Esophagus squamous epithelium (tissue), 5 donors: Measurements from ENCODE around the gene PLSCR1. TPM values are rescaled to one million over a fixed set of nuclear protein-coding genes. Genes with fewer than 3 reads are reported as not detected.

ENCODE experiments used
- DNase-seq: peaks from one replicate; lab custom pipeline; 2025; lab: John Stamatoyannopoulos, UW
- H3K27ac ChIP-seq, 4 donors: fragments of 200-600 bp; sonication (generic); one replicate each; pipeline ENCODE4 v1.5.1; 2016 to 2019; ENCODE audit warnings: mild to moderate bottlenecking in 1 of 4
- H3K27me3 ChIP-seq, 4 donors: fragments of 200-600 bp; sonication (generic); 1 replicate in 3 of 4; 2 replicates in 1 of 4; pipeline versions ENCODE4 v1.5.1 to v1.6.0; 2017 to 2021; ENCODE audit warnings: antibody characterized with exemption in 1 of 4
- H3K36me3 ChIP-seq, 3 donors: fragments of 200-600 bp; sonication (generic); one replicate each; pipeline ENCODE4 v1.5.1; 2016 to 2019
- H3K4me1 ChIP-seq, 3 donors: fragments of 200-600 bp; sonication (generic); one replicate each; pipeline ENCODE4 v1.5.1; 2017 to 2019
- H3K4me3 ChIP-seq, 4 donors: fragments of 200-600 bp; sonication (generic); 1 replicate in 3 of 4; 2 replicates in 1 of 4; pipeline ENCODE4 v1.5.1; 2016 to 2019; ENCODE audit warnings: mild to moderate bottlenecking in 2 of 4, moderate library complexity in 1 of 4
- H3K9me3 ChIP-seq, 3 donors: fragments of 200-600 bp; sonication (generic); one replicate each; pipeline ENCODE4 v1.5.1; 2016 to 2019
- POLR2A ChIP-seq, 4 donors: fragments of 450-650 bp; IDR thresholded peaks; one replicate each; pipeline ENCODE4 v1.6.1; 2017; ENCODE audit warnings: antibody characterized with exemption in 4 of 4, mild to moderate bottlenecking in 4 of 4, moderate library complexity in 3 of 4
- WGBS, 2 donors: methylation state at CpG; one replicate each; pipeline ENCODE4 v1.1.5; 2018; 5-methylcytosine and 5-hydroxymethylcytosine counted together
- intact Hi-C: fragments of 100-400 bp; cut with DNase I; formaldehyde crosslinking; loops from one replicate; pipeline ENCODE4 v1.15.0; 2022
- total RNA-seq, 4 donors: library from RNA; depleted of rRNA; stranded (reverse); fragments of >200 nt; gene quantifications; one replicate each; pipeline ENCODE4 v1.1.0, GENCODE V29; 2016
- TF ChIP-seq, protein P1 (sequence below), 6 experiments: fragments of 450-650 bp in 4 of 6; fragments of 200-600 bp in 2 of 6; sonication (generic) in 2 of 6; IDR thresholded peaks; one replicate each; pipeline ENCODE4 v1.5.1; 2016 to 2019; ENCODE audit warnings: antibody characterized with exemption in 6 of 6, mild to moderate bottlenecking in 4 of 6, moderate library complexity in 4 of 6
- donor health status: DM: yes; HTN: yes; CAD: no.

PLSCR1 gene
- total RNA-seq, 4 donors from 2014 or later = 51.1 to 138 (median 63.3) TPM

DNA sequence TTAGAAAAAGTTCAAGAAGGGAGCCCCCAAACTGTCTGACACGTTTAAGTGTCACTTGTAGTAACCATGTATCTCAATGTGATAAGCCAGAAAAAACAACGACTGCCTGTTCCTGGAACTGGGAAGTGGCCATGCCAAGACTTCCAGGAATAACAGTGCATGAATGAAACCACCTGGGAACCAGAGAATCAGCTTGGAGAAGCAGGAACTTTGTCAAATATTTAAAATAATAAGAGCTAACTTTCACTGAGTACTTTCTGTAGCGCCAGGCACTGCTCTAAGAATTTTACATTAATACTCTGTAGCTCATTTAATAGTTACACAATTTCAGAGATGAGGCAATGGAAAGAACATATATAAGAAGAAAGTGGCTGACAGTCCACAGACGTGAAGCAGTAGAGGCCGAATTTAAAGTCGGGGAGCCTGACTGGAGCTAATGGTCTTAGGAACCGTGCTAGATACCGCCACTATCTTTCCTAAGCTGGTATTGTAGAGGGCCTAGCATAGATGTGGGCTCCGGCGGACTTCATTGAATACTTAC lies 876 bp downstream of the PLSCR1 start:
- Histone ChIP-seq H3K4me1 (peaks cover 0 to 60% (median 25%) of the 10 kb centered on the region in 3 donors), H3K27ac (peak overlapping the region; percentile 92 to 99 (median 97)), H3K4me3 (peak overlapping the region; percentile 62 to 86 (median 80)), H3K27me3 (no peaks in the 10 kb centered on the region), H3K36me3 (no peaks in the 10 kb centered on the region), H3K9me3 (no peaks in the 10 kb centered on the region)
- intact Hi-C loops = no loop called here
- 3% methylated on average over 10 of the region's 10 CpGs for WGBS, 2 donors
- TF ChIP-seq, protein P1, sequence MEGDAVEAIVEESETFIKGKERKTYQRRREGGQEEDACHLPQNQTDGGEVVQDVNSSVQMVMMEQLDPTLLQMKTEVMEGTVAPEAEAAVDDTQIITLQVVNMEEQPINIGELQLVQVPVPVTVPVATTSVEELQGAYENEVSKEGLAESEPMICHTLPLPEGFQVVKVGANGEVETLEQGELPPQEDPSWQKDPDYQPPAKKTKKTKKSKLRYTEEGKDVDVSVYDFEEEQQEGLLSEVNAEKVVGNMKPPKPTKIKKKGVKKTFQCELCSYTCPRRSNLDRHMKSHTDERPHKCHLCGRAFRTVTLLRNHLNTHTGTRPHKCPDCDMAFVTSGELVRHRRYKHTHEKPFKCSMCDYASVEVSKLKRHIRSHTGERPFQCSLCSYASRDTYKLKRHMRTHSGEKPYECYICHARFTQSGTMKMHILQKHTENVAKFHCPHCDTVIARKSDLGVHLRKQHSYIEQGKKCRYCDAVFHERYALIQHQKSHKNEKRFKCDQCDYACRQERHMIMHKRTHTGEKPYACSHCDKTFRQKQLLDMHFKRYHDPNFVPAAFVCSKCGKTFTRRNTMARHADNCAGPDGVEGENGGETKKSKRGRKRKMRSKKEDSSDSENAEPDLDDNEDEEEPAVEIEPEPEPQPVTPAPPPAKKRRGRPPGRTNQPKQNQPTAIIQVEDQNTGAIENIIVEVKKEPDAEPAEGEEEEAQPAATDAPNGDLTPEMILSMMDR (IDR thresholded peaks at IDR 0.05) = no peak
- no peak for TF ChIP-seq POLR2A (IDR thresholded peaks at IDR 0.05)
- no peak for DNase-seq

- Histone ChIP-seq H3K36me3 (no peaks in the 10 kb centered on the region), H3K4me3 (peak overlapping the region; percentile 62 to 86 (median 80)), H3K27me3 (no peaks in the 10 kb centered on the region), H3K9me3 (no peaks in the 10 kb centered on the region), H3K27ac (peak overlapping the region; percentile 92 to 99 (median 97)), H3K4me1 (peaks cover 0 to 62% (median 25%) of the 10 kb centered on the region in 3 donors)
- 19 to 21% methylated on average over 2 of the region's 2 CpGs for WGBS, 2 donors
- TF ChIP-seq POLR2A (IDR thresholded peaks at IDR 0.05) = no peak
- TF ChIP-seq, protein P1 (IDR thresholded peaks at IDR 0.05) = no peak
- DNase-seq = no peak
- intact Hi-C loops = no loop called here
Observed at GRCh38 chr3:146542978-146543377, 1.4 kb downstream of the PLSCR1 start.

GRCh38 chr3:146542179-146542578 lies 2.2 kb downstream of the PLSCR1 start:
- intact Hi-C loops = no loop called here
- peak in 1 of 4 donors; percentile 37 for TF ChIP-seq POLR2A (IDR thresholded peaks at IDR 0.05)
- TF ChIP-seq, protein P1 (IDR thresholded peaks at IDR 0.05) = no peak
- Histone ChIP-seq H3K4me1 (peaks cover 0 to 68% (median 25%) of the 10 kb centered on the region in 3 donors), H3K27me3 (no peaks in the 10 kb centered on the region), H3K4me3 (peak overlapping the region in 3 of 4 donors; percentile 74 to 86 (median 85)), H3K36me3 (no peaks in the 10 kb centered on the region), H3K9me3 (no peaks in the 10 kb centered on the region), H3K27ac (peak overlapping the region in 3 of 4 donors; percentile 76 to 97 (median 97))
- DNase-seq = no peak
- 29 to 57% methylated on average over 2 of the region's 2 CpGs for WGBS, 2 donors

DNA sequence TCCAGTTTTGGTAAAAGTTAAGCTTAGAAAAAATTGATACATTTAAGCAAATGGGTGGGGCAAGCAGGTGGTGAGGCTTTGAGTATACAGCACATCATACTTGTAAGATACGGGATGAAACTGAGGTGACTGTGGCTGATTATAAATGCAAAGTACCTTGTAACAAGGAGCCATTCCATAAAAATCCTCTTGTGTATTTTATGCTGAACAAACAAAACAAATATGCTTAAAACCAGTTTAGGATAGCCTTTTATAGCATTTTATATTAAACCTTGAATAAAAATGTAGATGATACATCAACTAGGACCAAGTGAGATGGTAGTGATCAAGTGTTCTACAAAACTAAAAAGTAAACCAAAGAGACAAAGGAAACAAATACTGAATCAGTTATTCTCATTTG lies 3.4 kb downstream of the PLSCR1 start:
- H3K4me3 ChIP-seq = peak overlapping the region in 2 of 4 donors; percentile 74 to 86
- intact Hi-C loops = no loop called here
- peaks cover 0 to 78% (median 30%) of the 10 kb centered on the region in 3 donors for H3K4me1 ChIP-seq
- 57 to 76% methylated on average over 1 of the region's 1 CpG for WGBS, 2 donors
- no peaks in the 10 kb centered on the region for H3K27me3 ChIP-seq
- H3K9me3 ChIP-seq = no peaks in the 10 kb centered on the region
- no peaks in the 10 kb centered on the region for H3K36me3 ChIP-seq
- no peak for DNase-seq
- H3K27ac ChIP-seq = peak overlapping the region in 3 of 4 donors; percentile 76 to 97 (median 97)
- TF ChIP-seq POLR2A (IDR thresholded peaks at IDR 0.05) = no peak
- TF ChIP-seq, protein P1 (IDR thresholded peaks at IDR 0.05) = no peak

DNA sequence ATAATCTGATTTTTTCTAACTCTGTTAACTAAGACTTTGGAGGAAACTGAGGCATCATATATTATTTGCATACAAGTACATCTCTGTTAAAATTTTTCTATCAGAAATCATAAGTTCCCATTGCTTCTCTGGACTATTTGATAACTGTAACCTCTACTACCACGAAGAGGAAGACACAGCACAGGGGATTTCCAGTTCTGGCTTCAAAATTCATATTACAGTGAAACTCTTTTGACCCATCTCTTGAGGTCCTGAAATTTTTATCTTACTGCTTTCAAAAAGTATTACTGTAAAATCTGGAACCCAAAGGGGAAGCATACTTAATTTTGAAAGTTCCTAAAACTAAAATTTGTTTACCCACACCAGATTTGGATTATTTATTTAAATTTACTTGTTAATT lies 4.2 kb downstream of the PLSCR1 start:
- H3K4me3 ChIP-seq = peak overlapping the region in 1 of 4 donors; percentile 86
- no peak for DNase-seq
- H3K27me3 ChIP-seq = no peaks in the 10 kb centered on the region
- no peaks in the 10 kb centered on the region for H3K36me3 ChIP-seq
- WGBS, 2 donors = 15 to 33% methylated on average over 1 of the region's 1 CpG
- no peaks in the 10 kb centered on the region for H3K9me3 ChIP-seq
- H3K4me1 ChIP-seq = peaks cover 0 to 78% (median 28%) of the 10 kb centered on the region in 3 donors
- no peak for TF ChIP-seq POLR2A (IDR thresholded peaks at IDR 0.05)
- TF ChIP-seq, protein P1 (IDR thresholded peaks at IDR 0.05) = no peak
- peak overlapping the region in 1 of 4 donors; percentile 97 for H3K27ac ChIP-seq
- intact Hi-C loops = no loop called here
